Hepatocyte (in vitro differentiated cells): ENCODE results near the gene C15orf61. TPM values are rescaled to one million over a fixed set of nuclear protein-coding genes. Genes with fewer than 3 reads are reported as not detected.

ENCODE experiments used
- DNase-seq: peaks from one replicate; pipeline ENCODE4 v3.0.0-alpha.2; 2016; ENCODE audit warnings: low spot score
- H2AFZ ChIP-seq: fragments of 200-600 bp; sonication (generic); 2 replicates; pipeline ENCODE4 v1.6.0; 2016; ENCODE audit warnings: antibody characterized with exemption, mild to moderate bottlenecking
- H3K27ac ChIP-seq: fragments of 200-600 bp; sonication (generic); 2 replicates; pipeline ENCODE4 v1.5.1; 2016; ENCODE audit warnings: mild to moderate bottlenecking
- H3K27me3 ChIP-seq: fragments of 200-600 bp; sonication (generic); 2 replicates; pipeline ENCODE4 v1.6.1; 2016
- H3K36me3 ChIP-seq: fragments of 200-600 bp; sonication (generic); replicated peaks from 2 replicates; pipeline ENCODE4 v1.5.1; 2016; ENCODE audit warnings: low read depth; ENCODE audit not compliant: insufficient read depth
- H3K4me1 ChIP-seq: fragments of 200-600 bp; sonication (generic); 2 replicates; pipeline ENCODE4 v1.5.1; 2016; ENCODE audit warnings: mild to moderate bottlenecking, moderate library complexity; ENCODE audit not compliant: insufficient read depth
- H3K4me2 ChIP-seq: fragments of 200-600 bp; sonication (generic); 2 replicates; pipeline ENCODE4 v1.6.0; 2016
- H3K4me3 ChIP-seq: fragments of 200-600 bp; sonication (generic); 2 replicates; pipeline ENCODE4 v1.5.1; 2016; ENCODE audit warnings: mild to moderate bottlenecking
- H3K79me2 ChIP-seq: fragments of 200-600 bp; sonication (generic); 2 replicates; pipeline ENCODE4 v1.6.0; 2017; ENCODE audit warnings: mild to moderate bottlenecking
- H3K9me2 ChIP-seq: fragments of 200-600 bp; sonication (generic); replicated peaks from 2 replicates; pipeline ENCODE4 v1.6.0; 2017; ENCODE audit warnings: mild to moderate bottlenecking; ENCODE audit not compliant: insufficient read depth
- H3K9me3 ChIP-seq: fragments of 200-600 bp; sonication (generic); 2 replicates; pipeline ENCODE4 v1.5.1; 2016; ENCODE audit warnings: low read depth, mild to moderate bottlenecking
- H4K20me1 ChIP-seq: fragments of 200-600 bp; sonication (generic); 2 replicates; pipeline ENCODE4 v1.6.0; 2016; ENCODE audit warnings: mild to moderate bottlenecking; ENCODE audit not compliant: insufficient read depth, poor library complexity, severe bottlenecking
- EZH2 ChIP-seq: fragments of 200-600 bp; sonication (generic); IDR thresholded peaks from 2 replicates; pipeline ENCODE4 v1.6.1; 2016; ENCODE audit warnings: antibody characterized with exemption, mild to moderate bottlenecking, borderline replicate concordance
- EZH2phosphoT487 ChIP-seq: fragments of 200-600 bp; sonication (generic); IDR thresholded peaks from one replicate; pipeline ENCODE4 v1.6.1; 2018; ENCODE audit warnings: antibody characterized with exemption, mild to moderate bottlenecking, low read depth, moderate library complexity; ENCODE audit not compliant: unreplicated experiment, severe bottlenecking
- WGBS: methylation state at CpG from one replicate; pipeline ENCODE4 v1.1.6; 2016; ENCODE audit warnings: low lambda C conversion rate; ENCODE audit errors: missing lambda C conversion rate; 5-methylcytosine and 5-hydroxymethylcytosine counted together
- polyA plus RNA-seq: library from polyadenylated mRNA; unstranded; fragments of >200 nt; fragmentation: Nextera tagmentation; extraction: Ambion mirVana; gene quantifications from 2 replicates; pipeline ENCODE4 v1.2.1, GENCODE V29; 2016
- total RNA-seq: library from RNA; depleted of rRNA; stranded (reverse); fragments of >200 nt; gene quantifications from 2 replicates; pipeline ENCODE4 v1.2.3, GENCODE V29; 2014
- TF ChIP-seq, protein P1 (sequence below): fragments of 200-600 bp; sonication (generic); IDR thresholded peaks from 2 replicates; pipeline ENCODE4 v1.5.1; 2016; ENCODE audit warnings: antibody characterized with exemption, mild to moderate bottlenecking; ENCODE audit not compliant: poor library complexity

C15orf61 gene
- total and polyA plus RNA-seq, 2 experiments from 2014 or later = 7.6 to 8.4 TPM

DNA sequence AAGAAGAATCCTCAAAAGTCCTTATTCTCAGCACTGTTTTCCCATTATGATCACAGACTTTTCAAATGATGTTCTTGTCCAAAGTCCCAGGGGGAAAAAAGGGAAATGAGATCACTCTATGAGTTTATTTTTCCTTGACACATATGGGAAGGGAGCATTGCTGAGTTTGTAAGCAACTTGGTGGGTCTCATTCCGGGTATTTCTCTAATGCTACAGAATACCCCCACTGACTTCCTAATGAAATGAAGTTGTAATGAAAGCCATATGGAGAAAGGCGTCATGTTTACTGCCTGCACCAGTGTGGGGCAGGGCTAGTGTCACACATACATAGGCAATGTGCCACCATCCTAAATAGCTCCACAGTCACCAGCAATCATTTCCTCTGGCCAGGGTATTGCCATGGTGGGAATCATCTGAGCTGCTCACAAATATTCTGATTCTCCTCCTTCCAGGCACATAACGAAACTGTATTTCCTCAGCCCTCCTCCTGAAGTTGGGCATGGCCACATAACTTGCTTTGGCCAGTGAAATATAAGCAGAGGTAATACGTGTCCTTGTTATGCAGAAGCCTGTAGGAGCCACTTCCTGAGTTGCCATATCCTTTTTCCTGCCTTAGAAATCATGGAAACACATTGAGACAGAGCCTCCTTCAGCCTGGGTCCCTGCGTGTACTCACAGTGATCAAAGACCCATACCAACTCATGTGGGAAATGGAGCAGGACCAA, 41.0 kb upstream of the C15orf61 start:
- H3K4me2 ChIP-seq = no peak overlapping the region
- H3K79me2 ChIP-seq = no peaks in the 10 kb centered on the region
- DNase-seq = no peak
- no peaks in the 10 kb centered on the region for H3K4me1 ChIP-seq
- H2AFZ ChIP-seq = no peak overlapping the region
- no peaks in the 10 kb centered on the region for H3K9me2 ChIP-seq
- TF ChIP-seq EZH2phosphoT487 (no peak), EZH2 (no peak)
- TF ChIP-seq, protein P1, sequence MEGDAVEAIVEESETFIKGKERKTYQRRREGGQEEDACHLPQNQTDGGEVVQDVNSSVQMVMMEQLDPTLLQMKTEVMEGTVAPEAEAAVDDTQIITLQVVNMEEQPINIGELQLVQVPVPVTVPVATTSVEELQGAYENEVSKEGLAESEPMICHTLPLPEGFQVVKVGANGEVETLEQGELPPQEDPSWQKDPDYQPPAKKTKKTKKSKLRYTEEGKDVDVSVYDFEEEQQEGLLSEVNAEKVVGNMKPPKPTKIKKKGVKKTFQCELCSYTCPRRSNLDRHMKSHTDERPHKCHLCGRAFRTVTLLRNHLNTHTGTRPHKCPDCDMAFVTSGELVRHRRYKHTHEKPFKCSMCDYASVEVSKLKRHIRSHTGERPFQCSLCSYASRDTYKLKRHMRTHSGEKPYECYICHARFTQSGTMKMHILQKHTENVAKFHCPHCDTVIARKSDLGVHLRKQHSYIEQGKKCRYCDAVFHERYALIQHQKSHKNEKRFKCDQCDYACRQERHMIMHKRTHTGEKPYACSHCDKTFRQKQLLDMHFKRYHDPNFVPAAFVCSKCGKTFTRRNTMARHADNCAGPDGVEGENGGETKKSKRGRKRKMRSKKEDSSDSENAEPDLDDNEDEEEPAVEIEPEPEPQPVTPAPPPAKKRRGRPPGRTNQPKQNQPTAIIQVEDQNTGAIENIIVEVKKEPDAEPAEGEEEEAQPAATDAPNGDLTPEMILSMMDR = no peak
- H4K20me1 ChIP-seq = no peaks in the 10 kb centered on the region
- H3K27ac ChIP-seq = no peak overlapping the region
- no peaks in the 10 kb centered on the region for H3K27me3 ChIP-seq
- H3K9me3 ChIP-seq = no peaks in the 10 kb centered on the region
- no peak overlapping the region for H3K4me3 ChIP-seq
- no peaks in the 10 kb centered on the region for H3K36me3 ChIP-seq
- 57% methylated on average over 5 of the region's 5 CpGs for WGBS

DNA sequence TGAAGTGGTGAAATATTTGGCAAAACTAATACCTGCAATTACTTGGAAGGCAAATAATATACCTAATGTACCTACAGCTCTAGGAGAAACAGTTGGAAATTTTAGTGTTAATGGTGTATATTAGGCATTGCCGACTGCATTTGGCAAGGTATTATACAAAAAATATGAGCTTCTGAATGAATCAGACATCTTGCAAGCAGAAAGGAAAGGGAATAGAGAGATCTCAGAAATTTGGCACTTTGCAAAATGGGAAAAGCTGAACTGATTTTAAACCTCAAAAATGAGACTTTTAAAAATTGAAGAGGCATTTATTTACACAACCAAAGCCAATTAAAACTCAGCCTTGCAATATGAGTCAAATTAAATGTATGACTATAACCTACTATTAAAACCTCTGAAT, 40.2 kb upstream of the C15orf61 start:
- Histone ChIP-seq H3K79me2 (no peaks in the 10 kb centered on the region), H3K9me2 (no peaks in the 10 kb centered on the region), H3K4me3 (no peak overlapping the region), H3K4me1 (no peaks in the 10 kb centered on the region), H3K27me3 (no peaks in the 10 kb centered on the region), H2AFZ (no peak overlapping the region), H3K27ac (no peak overlapping the region), H3K4me2 (no peak overlapping the region), H4K20me1 (no peaks in the 10 kb centered on the region), H3K36me3 (no peaks in the 10 kb centered on the region), H3K9me3 (no peaks in the 10 kb centered on the region)
- WGBS = 83% methylated on average over 1 of the region's 1 CpG
- no peak for TF ChIP-seq EZH2
- TF ChIP-seq, protein P1 = no peak
- no peak for TF ChIP-seq EZH2phosphoT487
- no peak for DNase-seq

DNA sequence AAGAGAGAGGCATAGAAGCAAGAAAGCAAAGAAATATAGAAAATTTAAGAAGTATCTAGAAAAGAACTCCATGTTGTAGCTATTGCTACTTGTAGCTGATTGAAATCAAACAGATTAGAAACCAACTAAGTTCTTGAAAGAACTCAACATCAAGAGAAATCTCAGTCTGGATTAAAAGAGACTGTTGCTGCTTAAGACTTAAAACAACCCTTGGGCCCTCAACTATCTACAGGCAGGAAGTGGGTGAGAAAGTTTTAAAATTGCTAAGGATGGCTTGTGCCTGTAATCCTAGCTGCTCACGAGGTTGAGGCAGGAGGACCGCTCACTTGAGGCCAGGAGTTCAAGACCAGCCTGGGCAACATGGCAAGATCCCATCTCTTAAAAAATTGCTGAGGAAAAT, 39.3 kb upstream of the C15orf61 start:
- no peaks in the 10 kb centered on the region for H3K9me2 ChIP-seq
- no peaks in the 10 kb centered on the region for H3K36me3 ChIP-seq
- 83% methylated on average over 2 of the region's 2 CpGs for WGBS
- no peaks in the 10 kb centered on the region for H4K20me1 ChIP-seq
- no peaks in the 10 kb centered on the region for H3K79me2 ChIP-seq
- H3K4me2 ChIP-seq = no peak overlapping the region
- H3K4me3 ChIP-seq = no peak overlapping the region
- no peak for TF ChIP-seq EZH2phosphoT487
- TF ChIP-seq EZH2 = no peak
- TF ChIP-seq, protein P1 = no peak
- no peak for DNase-seq
- no peaks in the 10 kb centered on the region for H3K4me1 ChIP-seq
- H3K27me3 ChIP-seq = no peaks in the 10 kb centered on the region
- H2AFZ ChIP-seq = no peak overlapping the region
- H3K27ac ChIP-seq = no peak overlapping the region
- no peaks in the 10 kb centered on the region for H3K9me3 ChIP-seq
